ENCODE results near the gene SNX10.

DNA sequence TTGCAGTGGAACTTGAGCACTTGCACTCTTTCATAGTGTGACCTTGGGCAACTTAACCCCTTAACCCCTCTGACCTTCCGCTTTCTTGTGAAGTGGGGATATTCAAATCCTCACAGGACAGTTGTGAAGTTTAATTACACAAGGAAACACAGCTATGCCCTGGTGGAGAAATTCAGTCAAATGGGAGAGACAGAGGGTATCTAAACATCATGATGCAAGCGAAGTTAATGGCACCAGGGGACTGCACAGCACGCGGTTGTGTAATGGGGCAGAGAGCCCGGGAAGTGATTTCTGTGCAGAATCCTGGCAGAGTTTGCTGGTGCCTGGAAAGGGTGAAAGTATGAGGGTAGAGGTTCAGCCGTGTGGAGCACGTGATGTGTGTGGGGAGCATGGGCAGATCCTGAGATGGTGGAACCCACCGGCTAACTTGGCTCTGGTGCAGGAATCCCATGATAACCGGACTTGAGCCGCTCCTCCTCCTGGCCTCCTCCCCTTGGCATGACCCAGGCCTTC is 51.7 kb downstream of the SNX10 start:
- TF ChIP-seq, protein P1, sequence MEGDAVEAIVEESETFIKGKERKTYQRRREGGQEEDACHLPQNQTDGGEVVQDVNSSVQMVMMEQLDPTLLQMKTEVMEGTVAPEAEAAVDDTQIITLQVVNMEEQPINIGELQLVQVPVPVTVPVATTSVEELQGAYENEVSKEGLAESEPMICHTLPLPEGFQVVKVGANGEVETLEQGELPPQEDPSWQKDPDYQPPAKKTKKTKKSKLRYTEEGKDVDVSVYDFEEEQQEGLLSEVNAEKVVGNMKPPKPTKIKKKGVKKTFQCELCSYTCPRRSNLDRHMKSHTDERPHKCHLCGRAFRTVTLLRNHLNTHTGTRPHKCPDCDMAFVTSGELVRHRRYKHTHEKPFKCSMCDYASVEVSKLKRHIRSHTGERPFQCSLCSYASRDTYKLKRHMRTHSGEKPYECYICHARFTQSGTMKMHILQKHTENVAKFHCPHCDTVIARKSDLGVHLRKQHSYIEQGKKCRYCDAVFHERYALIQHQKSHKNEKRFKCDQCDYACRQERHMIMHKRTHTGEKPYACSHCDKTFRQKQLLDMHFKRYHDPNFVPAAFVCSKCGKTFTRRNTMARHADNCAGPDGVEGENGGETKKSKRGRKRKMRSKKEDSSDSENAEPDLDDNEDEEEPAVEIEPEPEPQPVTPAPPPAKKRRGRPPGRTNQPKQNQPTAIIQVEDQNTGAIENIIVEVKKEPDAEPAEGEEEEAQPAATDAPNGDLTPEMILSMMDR (IDR thresholded peaks at IDR 0.05), result no peak
- no peak for TF ChIP-seq POLR2AphosphoS5 (IDR thresholded peaks at IDR 0.05)

All from breast epithelium (tissue), 3 donors.